Adrenal gland (tissue), 12 donors: ENCODE measurements around the gene CDH4. TPM values are rescaled to one million over a fixed set of nuclear protein-coding genes. Genes with fewer than 3 reads are reported as not detected.

ENCODE experiments used
- DNase-seq, 7 donors: peaks; one replicate each; pipeline ENCODE4 v3.0.0-alpha.2; 2019 to 2020
- H3K27ac ChIP-seq, 5 donors: fragments of 200-600 bp; sonication (generic) in 4 of 5; 1 replicate in 3 of 5; 2 replicates in 2 of 5; pipeline versions ENCODE4 v1.5.1 to v1.8.0; 2016 to 2020; ENCODE audit warnings: mild to moderate bottlenecking in 1 of 5
- H3K27me3 ChIP-seq: fragments of 200-600 bp; 2 replicates; pipeline ENCODE4 v1.8.0; 2021
- H3K36me3 ChIP-seq, 2 donors: fragments of 200-600 bp; replicated peaks in 1 of 2; 1 replicate in 1 of 2; 2 replicates in 1 of 2; pipeline versions ENCODE4 v1.5.1 to v1.8.0; 2018 to 2022
- H3K4me1 ChIP-seq, 2 donors: fragments of 200-600 bp; replicated peaks in 1 of 2; 1 replicate in 1 of 2; 2 replicates in 1 of 2; pipeline versions ENCODE4 v1.5.1 to v1.8.0; 2018 to 2021
- H3K4me3 ChIP-seq, 4 donors: fragments of 200-600 bp; sonication (generic) in 3 of 4; one replicate each; pipeline ENCODE4 v1.5.1; 2016 to 2018
- H3K9me3 ChIP-seq, 3 donors: fragments of 200-600 bp; sonication (generic) in 1 of 3; replicated peaks in 1 of 3; 1 replicate in 2 of 3; 2 replicates in 1 of 3; pipeline versions ENCODE4 v1.5.1 to v1.8.0; 2016 to 2021
- CTCF ChIP-seq, 6 experiments: fragments of 450-650 bp in 4 of 6; fragments of 200-600 bp in 2 of 6; sonication (generic) in 1 of 6; IDR thresholded peaks; 1 replicate in 5 of 6; 2 replicates in 1 of 6; pipeline versions ENCODE4 v1.5.1 to v1.8.0; 2016 to 2021; ENCODE audit warnings: antibody characterized with exemption in 6 of 6, mild to moderate bottlenecking in 2 of 6, moderate library complexity in 1 of 6
- POLR2A ChIP-seq, 2 donors: fragments of 450-650 bp; IDR thresholded peaks; one replicate each; pipeline ENCODE4 v1.6.1; 2017; ENCODE audit warnings: antibody characterized with exemption in 2 of 2, mild to moderate bottlenecking in 2 of 2, moderate library complexity in 1 of 2
- WGBS, 4 donors: extraction: QIAGEN DNeasy Blood & Tissue Kit in 2 of 4; methylation state at CpG; one replicate each; pipeline versions ENCODE4 v1.1.5 to v1.1.7; 2013 to 2017; 5-methylcytosine and 5-hydroxymethylcytosine counted together
- intact Hi-C, 2 donors: fragments of 100-400 bp; cut with DNase I; formaldehyde crosslinking; loops; one replicate each; pipeline versions ENCODE4 v1.14.1 to v1.15.0; 2022 to 2023
- polyA plus RNA-seq, 3 donors: library from polyadenylated mRNA; stranded (reverse); fragments of 200-250 nt in 2 of 3; fragments of 350-450 nt in 1 of 3; fragmentation: Illumina TruSeq in 1 of 3; extraction: RNeasy Lipid Tissue Mini Kit (QIAGEN cat#74804) in 1 of 3; gene quantifications; one replicate each; pipeline ENCODE4 v1.2.3, GENCODE V29; 2013 to 2014
- total RNA-seq, 9 donors: library from RNA; depleted of rRNA in 4 of 9; stranded (reverse); fragments of >200 nt in 4 of 9; fragments of 120-200 nt in 1 of 9; fragmentation: NEBNext Ultra II Directional in 1 of 9; extraction: Animal tissue kit (Norgen Biotek cat#: 25700) in 1 of 9; gene quantifications; one replicate each; pipeline versions ENCODE4 v1.1.0 to v1.2.4, GENCODE V29; 2013 to 2023
- donor health status: healthy with polysubstance abuse.
- donor health status: Bipolar disorder and iron deficiency.
- donor health status: DM: yes; HTN: yes; CAD: no.
- donor health status: DM: no; HTN: no; CAD: no.
- donor health status: DM: no; HTN: no; CAD: no.
- donor health status: DM: yes; HTN: yes; CAD: no.

Gene CDH4
- total and polyA plus RNA-seq, 12 donors, result 0.08 to 0.53 (median 0.20) TPM; not detected in 3

GRCh38 chr20:61939691-61940360 lies 687.8 kb downstream of the CDH4 start:
- no peaks in the 10 kb centered on the region for H3K4me1 ChIP-seq
- no peaks in the 10 kb centered on the region for H3K27me3 ChIP-seq
- no peaks in the 10 kb centered on the region for H3K9me3 ChIP-seq
- DNase-seq, result no peak
- intact Hi-C loops, result no loop called here
- no peaks in the 10 kb centered on the region for H3K36me3 ChIP-seq
- TF ChIP-seq POLR2A (IDR thresholded peaks at IDR 0.05), result no peak
- no peak for TF ChIP-seq CTCF (IDR thresholded peaks at IDR 0.05)
- no peak overlapping the region for H3K4me3 ChIP-seq
- whole genome bisulfite sequencing, 4 donors, result 78 to 85% (median 81%) methylated on average over 12 to 13 of the region's 13 CpGs
- no peak overlapping the region for H3K27ac ChIP-seq

- WGBS, 4 donors, result 91 to 93% (median 91%) methylated on average over 15 to 17 of the region's 17 CpGs
- no peak for TF ChIP-seq POLR2A (IDR thresholded peaks at IDR 0.05)
- no peak for TF ChIP-seq CTCF (IDR thresholded peaks at IDR 0.05)
- H3K4me3 ChIP-seq, result no peak overlapping the region
- DNase-seq, result no peak
- no peaks in the 10 kb centered on the region for H3K36me3 ChIP-seq
- H3K9me3 ChIP-seq, result no peaks in the 10 kb centered on the region
- intact Hi-C loops, result no loop called here
- no peak overlapping the region for H3K27ac ChIP-seq
- no peaks in the 10 kb centered on the region for H3K4me1 ChIP-seq
- H3K27me3 ChIP-seq, result no peaks in the 10 kb centered on the region
Measured at GRCh38 chr20:61940491-61940890, 688.4 kb downstream of the CDH4 start.

GRCh38 chr20:61940976-61941720 lies 689.1 kb downstream of the CDH4 start:
- WGBS, 4 donors, result 74 to 91% (median 83%) methylated on average over 9 to 16 of the region's 16 CpGs
- no peaks in the 10 kb centered on the region for H3K9me3 ChIP-seq
- H3K27ac ChIP-seq, result no peak overlapping the region
- no peak for DNase-seq
- H3K36me3 ChIP-seq, result no peaks in the 10 kb centered on the region
- H3K4me1 ChIP-seq, result no peaks in the 10 kb centered on the region
- TF ChIP-seq CTCF (IDR thresholded peaks at IDR 0.05) (no peak), POLR2A (IDR thresholded peaks at IDR 0.05) (no peak)
- intact Hi-C loops, result no loop called here
- H3K4me3 ChIP-seq, result no peak overlapping the region
- no peaks in the 10 kb centered on the region for H3K27me3 ChIP-seq

DNA sequence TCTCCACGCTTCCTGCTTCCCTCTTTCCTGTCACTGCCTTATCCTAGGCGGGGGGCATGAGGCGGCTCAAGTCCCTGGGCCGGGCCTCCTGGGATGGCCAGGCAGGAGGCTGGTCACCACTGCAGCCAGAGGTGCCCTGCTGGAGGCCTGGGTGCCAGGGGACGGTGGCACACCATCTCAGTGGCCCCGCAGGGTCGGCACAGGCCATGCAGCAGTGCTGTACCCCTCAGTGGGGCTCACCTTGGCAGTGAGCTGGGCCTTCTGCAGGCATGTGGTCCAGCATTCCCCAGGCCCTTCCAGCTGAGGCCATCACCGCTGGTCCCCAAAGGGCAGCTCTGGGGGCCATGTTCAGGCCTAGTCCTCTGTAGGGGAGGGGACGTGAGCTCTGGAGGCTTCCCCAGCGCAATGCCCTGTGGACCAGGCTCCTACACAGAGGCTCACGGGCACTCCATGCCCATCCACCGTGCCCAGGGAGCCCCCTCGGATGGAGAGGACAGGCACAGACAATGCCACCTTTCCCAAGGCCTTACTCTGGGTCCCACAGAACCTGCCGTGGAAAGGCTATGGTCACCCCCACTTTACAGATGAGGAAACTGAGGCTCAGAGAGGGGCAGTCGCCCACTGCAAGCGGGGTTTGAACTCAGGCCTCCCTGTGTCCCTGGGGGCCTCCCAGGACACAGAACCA lies 689.8 kb downstream of the CDH4 start:
- H3K36me3 ChIP-seq, result no peaks in the 10 kb centered on the region
- TF ChIP-seq POLR2A (IDR thresholded peaks at IDR 0.05) (no peak), CTCF (IDR thresholded peaks at IDR 0.05) (no peak)
- H3K9me3 ChIP-seq, result no peaks in the 10 kb centered on the region
- no peak overlapping the region for H3K4me3 ChIP-seq
- H3K27me3 ChIP-seq, result no peaks in the 10 kb centered on the region
- no peaks in the 10 kb centered on the region for H3K4me1 ChIP-seq
- intact Hi-C loops, result no loop called here
- no peak for DNase-seq
- 74 to 90% (median 88%) methylated on average over 6 to 16 of the region's 16 CpGs for WGBS, 4 donors
- H3K27ac ChIP-seq, result no peak overlapping the region
